Limb (tissue), 2 donors: ENCODE measurements around the gene BOK.

ENCODE experiments used
- DNase-seq, 2 donors: peaks; one replicate each; pipeline ENCODE4 v3.0.0-alpha.2; 2016; ENCODE audit errors: extremely low spot score in 2 of 2

The BOK gene

GRCh38 chr2:241619597-241620418, 61.3 kb downstream of the BOK start:
- no peak for DNase-seq

- no peak for DNase-seq
Observed at GRCh38 chr2:241620419-241620769, 61.8 kb downstream of the BOK start.
